SK-N-SH treated with all-trans-retinoic acid at 6 μM for 48 hours (cell line): ENCODE results near the gene TMEM144.

Experiments used
- BACH2 ChIP-seq: fragments of 250-450 bp; sonication (Bioruptor Pico); IDR thresholded peaks from 2 replicates; pipeline ENCODE4 v1.9.0; 2021; ENCODE audit warnings: mild to moderate bottlenecking, borderline replicate concordance
- ESRRG ChIP-seq: fragments of 250-450 bp; sonication (Bioruptor Pico); IDR thresholded peaks from 2 replicates; pipeline ENCODE4 v1.6.1; 2021; ENCODE audit warnings: mild to moderate bottlenecking
- ZC3H10 ChIP-seq: fragments of 250-450 bp; sonication (Bioruptor Pico); IDR thresholded peaks from 2 replicates; pipeline ENCODE4 v1.5.1; 2021; ENCODE audit warnings: mild to moderate bottlenecking, moderate library complexity
- TF ChIP-seq, protein P1 (sequence below): fragments of 250-450 bp; sonication (Bioruptor Pico); IDR thresholded peaks from 2 replicates; pipeline ENCODE4 v1.8.0; 2020; ENCODE audit warnings: mild to moderate bottlenecking, moderate library complexity, borderline replicate concordance
- TF ChIP-seq, protein P2 (sequence below): fragments of 250-450 bp; sonication (Bioruptor Pico); IDR thresholded peaks from 2 replicates; pipeline ENCODE4 v1.5.1; 2020; ENCODE audit warnings: low read depth, mild to moderate bottlenecking, moderate library complexity

DNA sequence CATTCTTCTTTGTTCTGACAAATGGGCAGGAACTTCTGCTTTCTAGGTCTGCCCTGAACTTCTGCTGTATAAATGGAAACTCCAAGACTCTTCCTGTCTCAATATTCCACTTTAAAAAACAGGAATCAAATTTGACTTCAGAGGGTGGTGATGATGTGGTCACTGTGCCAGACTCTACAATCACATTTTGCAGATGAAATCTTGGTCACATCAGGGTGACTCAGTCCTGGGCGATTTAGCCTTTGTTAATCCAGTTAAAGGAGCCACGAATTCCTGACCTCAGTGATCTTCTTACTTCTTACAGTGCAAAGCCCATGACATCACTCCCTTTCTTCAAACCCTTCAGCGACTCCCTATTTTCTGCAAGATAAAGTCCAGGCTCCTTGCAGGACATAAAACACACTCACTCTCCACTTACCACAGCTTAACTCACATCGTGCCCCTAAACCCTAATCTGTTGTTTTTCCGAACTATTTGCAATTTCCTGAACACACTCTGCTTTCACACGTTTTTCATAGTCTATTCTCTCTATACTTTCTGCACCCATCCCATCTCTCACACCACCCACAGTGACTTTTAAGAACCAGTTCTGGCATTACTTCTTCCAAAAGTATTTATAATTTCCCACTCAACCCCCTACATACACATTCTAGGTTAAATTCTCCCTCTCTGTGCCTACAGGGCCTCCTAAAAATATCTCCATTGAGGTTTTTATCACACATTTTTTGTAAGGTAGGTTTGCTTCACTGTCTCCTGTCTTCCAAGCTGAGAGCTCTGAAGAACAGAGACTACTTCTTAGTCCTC, 48.5 kb upstream of the TMEM144 start:
- TF ChIP-seq, protein P1, sequence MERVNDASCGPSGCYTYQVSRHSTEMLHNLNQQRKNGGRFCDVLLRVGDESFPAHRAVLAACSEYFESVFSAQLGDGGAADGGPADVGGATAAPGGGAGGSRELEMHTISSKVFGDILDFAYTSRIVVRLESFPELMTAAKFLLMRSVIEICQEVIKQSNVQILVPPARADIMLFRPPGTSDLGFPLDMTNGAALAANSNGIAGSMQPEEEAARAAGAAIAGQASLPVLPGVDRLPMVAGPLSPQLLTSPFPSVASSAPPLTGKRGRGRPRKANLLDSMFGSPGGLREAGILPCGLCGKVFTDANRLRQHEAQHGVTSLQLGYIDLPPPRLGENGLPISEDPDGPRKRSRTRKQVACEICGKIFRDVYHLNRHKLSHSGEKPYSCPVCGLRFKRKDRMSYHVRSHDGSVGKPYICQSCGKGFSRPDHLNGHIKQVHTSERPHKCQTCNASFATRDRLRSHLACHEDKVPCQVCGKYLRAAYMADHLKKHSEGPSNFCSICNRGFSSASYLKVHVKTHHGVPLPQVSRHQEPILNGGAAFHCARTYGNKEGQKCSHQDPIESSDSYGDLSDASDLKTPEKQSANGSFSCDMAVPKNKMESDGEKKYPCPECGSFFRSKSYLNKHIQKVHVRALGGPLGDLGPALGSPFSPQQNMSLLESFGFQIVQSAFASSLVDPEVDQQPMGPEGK = peak; percentile 68; the same call in 1 of the 2 replicates
- TF ChIP-seq, protein P2, sequence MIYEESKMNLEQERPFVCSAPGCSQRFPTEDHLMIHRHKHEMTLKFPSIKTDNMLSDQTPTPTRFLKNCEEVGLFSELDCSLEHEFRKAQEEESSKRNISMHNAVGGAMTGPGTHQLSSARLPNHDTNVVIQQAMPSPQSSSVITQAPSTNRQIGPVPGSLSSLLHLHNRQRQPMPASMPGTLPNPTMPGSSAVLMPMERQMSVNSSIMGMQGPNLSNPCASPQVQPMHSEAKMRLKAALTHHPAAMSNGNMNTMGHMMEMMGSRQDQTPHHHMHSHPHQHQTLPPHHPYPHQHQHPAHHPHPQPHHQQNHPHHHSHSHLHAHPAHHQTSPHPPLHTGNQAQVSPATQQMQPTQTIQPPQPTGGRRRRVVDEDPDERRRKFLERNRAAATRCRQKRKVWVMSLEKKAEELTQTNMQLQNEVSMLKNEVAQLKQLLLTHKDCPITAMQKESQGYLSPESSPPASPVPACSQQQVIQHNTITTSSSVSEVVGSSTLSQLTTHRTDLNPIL (CRISPR knock-in tag) = peak; percentile 89
- TF ChIP-seq ESRRG (CRISPR knock-in tag) (0 out of 2 replicates have a peak, but pooled peaks have one; percentile 27), ZC3H10 (CRISPR knock-in tag) (0 out of 2 replicates have a peak, but pooled peaks have one; percentile 67), BACH2 (CRISPR knock-in tag) (no peak)
